Activated CD4-positive, alpha-beta T cell treated with anti-CD3 and anti-CD28 coated beads, Interleukin-10, Interleukin-2, amounts not matched to agents 100 ng/mL and 50 ng/mL, durations not matched to agents 16 hours and 8 hours (primary cell): ENCODE data around the gene TXNL4A.

Experiments used
- DNase-seq: peaks from one replicate; pipeline ENCODE4 v3.0.0-alpha.2; 2020

The TXNL4A gene

GRCh38 chr18:79989195-79989497 lies 783 bp upstream of the TXNL4A start:
- no peak for DNase-seq

- DNase-seq, result peak; percentile 66
Observed at GRCh38 chr18:79988071-79988450, 302 bp downstream of the TXNL4A start.

DNA sequence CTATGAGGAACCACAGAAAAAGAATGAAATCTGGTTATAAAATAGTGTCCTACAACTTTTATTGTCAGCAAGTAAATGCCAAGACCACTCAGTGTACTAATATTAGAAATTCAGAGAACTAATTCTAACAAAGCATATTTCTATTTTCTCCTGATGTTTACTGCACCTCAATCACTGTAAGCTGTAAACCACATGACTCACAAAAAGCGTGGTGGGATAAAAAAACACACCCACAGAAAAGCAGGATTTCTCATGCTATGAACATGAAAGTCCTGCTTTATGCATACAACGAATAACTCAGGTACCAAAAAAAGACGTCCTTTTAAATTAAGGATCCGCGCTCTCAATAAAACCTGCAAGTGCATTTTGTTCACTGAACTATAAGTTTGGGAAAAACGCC lies 797 bp downstream of the TXNL4A start:
- no peak for DNase-seq

- DNase-seq, result no peak
Observed at GRCh38 chr18:79986726-79987125, 1.6 kb downstream of the TXNL4A start.

- DNase-seq, result no peak
Observed at GRCh38 chr18:79985172-79985571, 3.2 kb downstream of the TXNL4A start.

- peak; percentile 20 for DNase-seq
Observed at GRCh38 chr18:79983793-79984192, 4.6 kb downstream of the TXNL4A start.

GRCh38 chr18:79983253-79983652 lies 5.1 kb downstream of the TXNL4A start:
- DNase-seq, result no peak

DNA sequence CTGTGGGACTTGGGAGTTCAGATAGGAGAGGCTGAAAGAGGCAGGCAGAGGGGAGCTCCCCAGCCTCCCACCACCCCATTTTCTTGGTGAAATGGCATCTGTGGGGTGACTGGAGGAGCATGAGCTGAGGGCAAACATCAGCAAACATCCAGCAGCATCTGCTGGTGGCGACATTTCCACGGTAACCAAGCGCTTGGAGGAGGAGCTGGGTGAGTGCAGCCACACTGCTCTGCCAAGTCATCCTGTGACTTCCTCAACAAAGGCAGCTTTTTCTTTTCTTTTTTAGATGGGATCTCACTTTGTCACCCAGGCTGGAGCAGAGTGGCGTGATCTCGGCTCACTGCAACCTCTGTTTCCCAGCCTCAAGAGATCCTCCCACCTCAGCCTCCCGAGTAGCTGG lies 5.6 kb downstream of the TXNL4A start:
- DNase-seq, result peak; percentile 69

GRCh38 chr18:79980585-79980984 lies 7.8 kb downstream of the TXNL4A start:
- no peak for DNase-seq

- no peak for DNase-seq
Observed at GRCh38 chr18:79979843-79980242, 8.5 kb downstream of the TXNL4A start.

GRCh38 chr18:79975985-79976680 lies 12.2 kb downstream of the TXNL4A start:
- no peak for DNase-seq

DNA sequence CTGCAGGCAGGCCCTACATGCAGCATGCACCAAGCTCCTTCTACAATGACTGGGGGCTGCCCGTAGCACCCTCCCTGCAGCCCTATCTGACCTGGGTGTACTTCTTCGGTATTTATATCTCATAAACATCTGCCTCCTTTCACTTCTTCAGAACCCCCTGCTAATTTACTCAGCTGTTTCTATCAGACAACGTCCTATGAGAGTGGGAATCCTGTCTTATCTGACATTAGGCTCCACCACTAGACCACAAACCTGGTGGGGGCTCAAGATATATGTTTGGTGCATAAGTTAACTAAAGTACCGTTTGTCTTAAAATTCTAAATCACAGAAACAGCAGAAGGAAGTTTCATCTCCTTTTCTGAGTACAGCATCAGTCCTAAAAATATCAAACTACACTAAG lies 13.3 kb downstream of the TXNL4A start:
- no peak for DNase-seq

- DNase-seq, result no peak
Observed at GRCh38 chr18:79974025-79974654, 14.2 kb downstream of the TXNL4A start.

DNA sequence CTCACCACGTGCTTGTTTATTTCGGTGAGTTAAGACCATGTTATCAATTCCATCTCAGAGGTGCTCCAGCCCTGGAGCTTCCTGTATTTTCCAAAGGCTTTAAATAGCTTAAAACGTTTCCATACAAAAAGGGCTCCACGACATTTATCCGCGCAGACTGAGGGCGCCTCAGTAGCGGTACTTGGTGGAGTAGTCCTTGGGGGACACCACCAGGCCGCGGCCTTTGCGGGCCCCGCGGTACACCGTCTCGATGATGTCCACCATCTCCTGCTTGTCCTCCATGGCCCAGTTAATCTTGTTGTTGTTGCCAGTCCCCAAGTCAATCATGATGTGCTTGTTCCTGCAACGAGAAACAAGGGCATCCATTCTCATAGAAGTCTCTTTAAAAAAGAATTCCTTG lies 14.8 kb downstream of the TXNL4A start:
- DNase-seq, result no peak

DNA sequence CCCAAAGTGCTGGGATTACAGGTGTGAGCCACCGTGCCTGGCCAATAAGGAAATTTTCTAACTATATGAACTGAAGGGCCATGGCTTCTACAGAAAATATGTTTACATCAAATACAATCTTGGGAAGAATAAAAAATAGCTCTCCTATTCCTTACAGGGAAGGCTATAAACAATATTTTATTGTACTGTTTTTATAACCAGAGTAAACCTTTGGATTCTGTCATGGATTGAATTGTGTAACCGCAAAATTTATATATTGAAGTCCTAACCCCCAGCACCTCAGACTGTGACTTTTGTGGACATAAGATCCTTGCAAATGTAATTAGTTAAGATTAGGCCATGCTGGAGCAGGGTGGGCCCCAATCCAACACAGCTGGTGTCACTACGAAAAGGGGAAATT lies 15.6 kb downstream of the TXNL4A start:
- DNase-seq, result no peak

DNA sequence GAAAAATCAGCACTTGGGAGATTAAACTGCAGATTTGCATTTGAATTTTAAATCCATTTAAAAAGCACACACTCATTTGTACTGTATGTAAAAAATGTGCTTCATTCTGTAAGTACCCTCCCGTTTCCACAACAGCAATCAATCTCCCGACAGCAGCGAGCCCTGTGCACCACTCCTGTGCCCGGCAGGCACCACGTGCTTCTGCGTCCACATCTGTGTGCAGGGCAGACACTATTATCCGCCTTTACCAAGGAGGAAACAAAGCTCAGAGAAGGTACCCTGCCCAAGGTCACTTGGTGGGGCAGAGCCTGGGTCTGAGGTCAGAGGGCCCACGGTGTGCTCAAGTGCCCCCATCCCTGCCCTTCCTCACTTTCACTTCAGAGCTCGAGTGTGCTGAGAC lies 16.4 kb downstream of the TXNL4A start:
- no peak for DNase-seq

GRCh38 chr18:79971211-79971952 lies 17.0 kb downstream of the TXNL4A start:
- no peak for DNase-seq

DNA sequence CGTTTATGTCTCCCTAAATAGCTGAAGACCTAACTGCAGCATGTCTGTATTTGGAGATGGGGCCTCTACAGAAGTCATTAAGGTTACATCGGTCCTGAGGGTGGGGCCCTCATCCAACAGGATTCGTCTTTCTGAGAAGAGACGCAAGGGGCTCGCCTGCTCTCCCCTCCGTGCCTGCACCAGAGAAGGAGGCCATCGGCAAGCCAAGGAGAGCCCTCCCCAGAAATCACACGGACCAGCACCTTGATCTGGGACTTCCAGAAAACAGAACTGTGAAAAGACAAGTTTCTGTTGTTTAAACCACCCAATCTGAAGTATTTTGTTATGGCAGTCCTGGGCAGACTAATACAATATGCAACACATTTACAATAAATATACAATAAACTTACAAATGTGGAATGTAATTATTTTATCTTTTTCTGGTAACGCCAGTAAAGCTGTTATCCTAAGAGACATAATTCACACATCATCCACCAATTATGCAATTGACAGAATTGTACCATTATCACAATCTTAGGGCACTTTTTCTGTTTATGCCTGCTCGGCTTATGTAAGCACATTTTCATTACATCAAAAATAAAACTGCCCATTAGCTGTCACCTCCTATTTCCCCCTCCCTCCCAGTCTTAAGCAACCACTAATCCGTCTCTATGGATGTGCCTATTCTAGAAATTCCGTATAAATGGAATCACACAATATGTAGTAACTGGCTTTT lies 17.8 kb downstream of the TXNL4A start:
- no peak for DNase-seq

GRCh38 chr18:79965119-79965902 lies 23.1 kb downstream of the TXNL4A start:
- DNase-seq, result no peak

- peak; percentile 60 for DNase-seq
Observed at GRCh38 chr18:79964330-79965118, 23.8 kb downstream of the TXNL4A start, which contains the start of gene HSBP1L1. Gene HSBP1L1, plus strand, starts transcription at chr18:79964643. Its CDS starts 93 bp downstream, at chr18:79964736.

DNA sequence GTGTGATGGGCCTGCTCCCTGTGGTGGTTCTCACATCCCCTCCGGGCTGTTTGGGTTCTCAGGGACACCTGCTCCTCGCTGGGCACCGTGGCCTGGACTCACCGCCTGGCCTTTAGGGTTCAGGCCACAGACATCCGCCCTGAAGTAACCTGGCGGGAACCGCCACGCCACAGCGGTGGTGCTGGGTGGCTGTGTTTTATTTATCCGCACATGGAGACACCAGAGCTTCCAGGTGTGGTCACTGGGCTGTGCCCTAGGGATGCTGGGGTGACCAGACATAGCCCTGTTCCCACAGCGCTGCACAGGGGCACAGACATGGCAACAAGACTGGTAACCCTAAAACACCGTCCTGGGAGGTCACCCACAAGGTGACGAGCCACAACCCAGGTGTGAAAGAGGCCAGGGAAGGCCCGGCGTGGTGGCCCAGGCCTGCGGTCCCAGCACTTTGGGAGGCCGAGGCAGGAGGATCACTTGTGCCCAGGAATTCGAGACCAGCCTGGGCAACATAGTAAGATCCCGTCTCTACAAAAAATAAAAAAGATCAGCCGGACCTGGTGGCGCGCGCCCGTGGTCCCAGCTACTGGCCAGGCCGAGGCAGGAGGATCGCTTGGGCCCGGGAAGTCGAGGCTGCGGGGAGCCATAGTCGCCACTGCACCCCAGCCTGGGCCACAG lies 24.6 kb downstream of the TXNL4A start:
- no peak for DNase-seq
